ENCODE results near the gene CARD11.

Gene CARD11

DNA sequence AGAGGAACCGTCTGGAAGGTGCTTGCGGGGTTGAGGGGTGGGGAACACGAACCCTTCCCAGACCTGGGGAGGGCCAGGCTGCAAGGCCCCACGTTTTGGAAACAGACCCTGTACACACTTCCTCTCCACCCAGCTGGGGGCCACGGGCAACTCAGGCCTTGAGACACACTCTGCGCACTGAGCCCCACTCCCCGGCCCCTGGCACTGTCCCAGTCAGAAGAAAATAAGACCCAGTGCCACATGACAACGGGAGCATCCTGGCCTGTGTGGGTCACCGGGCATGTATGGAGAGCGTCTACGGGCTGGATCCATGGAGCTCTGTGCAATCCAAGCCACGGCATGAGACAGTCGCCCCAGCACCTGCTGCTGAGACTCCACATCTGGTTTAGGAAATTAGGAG, 63.7 kb downstream of the CARD11 start:
- no peak for DNase-seq

DNA sequence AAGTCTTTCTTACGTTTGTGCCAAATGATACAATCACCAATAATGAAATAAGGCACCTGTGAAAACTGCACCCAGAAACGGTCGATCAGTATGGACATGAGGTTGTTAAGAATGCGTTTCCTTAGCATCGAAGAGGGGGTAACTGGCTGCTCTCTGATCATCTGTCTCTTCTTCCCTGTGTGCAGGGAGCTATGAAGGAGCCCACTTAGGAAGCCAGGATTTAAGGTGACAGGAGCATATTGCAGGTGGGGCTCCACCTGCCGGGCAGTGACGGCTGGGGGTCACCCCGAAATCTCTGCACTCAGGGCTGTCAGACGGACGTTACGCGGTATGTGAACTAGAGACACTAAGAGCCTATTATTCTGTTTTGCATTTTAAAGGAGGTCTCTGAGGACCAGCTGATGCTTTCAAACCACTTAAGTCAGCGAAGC, 64.5 kb downstream of the CARD11 start:
- DNase-seq: no peak

DNA sequence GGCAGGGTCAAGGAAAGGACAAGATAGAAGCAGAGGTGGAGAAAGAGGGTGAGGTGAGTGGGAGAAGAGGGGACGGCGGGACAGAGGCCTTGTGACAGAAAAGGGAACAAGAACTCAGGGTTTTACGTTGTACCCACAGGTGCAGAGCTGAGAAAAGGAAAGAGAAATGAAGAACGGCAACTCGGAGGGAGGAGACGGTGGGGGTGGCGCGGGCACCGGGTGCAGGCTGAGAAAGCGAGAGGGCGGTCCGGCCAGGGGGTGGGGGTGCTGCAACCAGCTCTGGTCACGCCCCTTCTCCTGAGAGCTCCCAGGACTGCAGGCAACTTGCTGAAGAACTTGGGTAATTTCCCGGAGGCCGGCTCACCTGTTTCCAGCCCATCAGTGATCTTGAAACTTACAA, 65.3 kb downstream of the CARD11 start:
- no peak for DNase-seq

DNA sequence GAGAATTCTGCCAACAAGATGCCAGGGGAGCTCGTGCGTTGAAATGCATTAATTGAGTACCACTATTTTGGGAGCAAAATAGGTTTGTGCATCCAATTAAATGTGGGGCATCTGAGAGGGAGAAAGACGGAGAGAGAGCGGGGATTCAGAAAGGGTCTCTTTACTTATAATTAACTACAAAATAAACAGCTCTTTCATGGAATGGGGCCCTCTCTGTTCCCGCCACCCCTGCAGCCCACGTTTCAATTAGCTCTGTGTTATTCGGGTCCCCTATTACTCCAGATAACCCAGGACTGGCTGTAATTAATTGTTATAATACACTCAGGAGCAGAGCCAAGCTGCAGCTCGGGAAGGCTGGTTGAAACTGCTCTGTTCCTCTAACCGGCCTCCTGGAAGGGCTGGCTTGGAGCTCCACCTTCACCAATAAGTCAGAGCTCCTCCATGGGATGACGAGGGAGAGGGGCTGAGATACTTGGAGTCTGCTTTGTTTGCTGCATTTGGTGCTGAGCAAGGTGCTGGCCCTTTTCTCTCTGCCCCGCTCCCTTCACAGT, 67.8 kb downstream of the CARD11 start:
- DNase-seq: no peak

DNA sequence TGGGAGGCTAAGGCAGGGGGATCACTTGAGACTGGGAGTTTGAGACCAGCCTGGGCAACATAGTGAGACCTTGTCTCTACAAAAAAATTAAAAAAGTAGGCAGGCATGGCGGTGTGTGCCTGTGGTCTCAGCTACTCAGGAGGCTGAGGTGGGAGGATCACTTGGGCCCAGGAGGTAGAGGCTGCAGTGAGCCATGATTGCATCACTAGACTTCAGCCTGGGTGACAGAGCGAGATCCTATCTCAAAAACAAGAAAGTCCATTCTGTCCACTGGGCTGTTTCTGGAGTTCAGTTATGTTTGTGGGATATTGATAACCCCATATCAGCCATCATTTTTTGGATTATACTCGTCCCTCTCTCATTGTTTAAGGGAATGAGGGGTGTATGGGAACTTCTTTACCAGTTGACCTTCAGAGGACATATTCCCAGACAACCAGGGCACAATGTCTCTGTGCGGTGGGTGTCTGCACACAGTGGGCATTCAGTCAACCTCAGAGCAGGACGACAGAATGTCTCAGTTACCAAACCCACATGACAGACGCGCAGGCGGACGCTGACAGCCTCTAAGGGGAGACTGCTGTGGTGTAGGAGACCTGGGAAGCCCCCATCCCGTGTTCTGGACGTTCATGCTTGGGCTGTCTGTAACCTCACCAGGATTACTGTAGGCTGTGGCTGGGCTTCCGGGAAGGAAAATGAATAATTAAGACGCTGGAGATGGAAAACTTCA, 69.4 kb downstream of the CARD11 start:
- no peak for DNase-seq

DNA sequence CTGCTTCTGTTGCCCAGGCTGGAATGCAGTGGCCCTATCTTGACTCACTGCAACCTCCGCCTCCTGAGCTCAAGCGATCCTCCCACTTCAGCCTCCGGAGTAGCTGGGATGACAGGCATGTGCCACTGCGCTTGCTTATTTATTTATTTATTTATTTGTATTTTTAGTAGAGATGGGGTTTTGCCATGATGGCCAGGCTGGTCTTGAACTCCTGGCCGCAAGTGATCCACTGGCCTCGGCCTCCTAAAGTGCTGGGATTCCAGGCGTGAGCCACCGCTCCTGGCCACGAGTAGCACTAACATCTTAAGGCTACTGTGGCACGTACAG, 70.9 kb downstream of the CARD11 start:
- no peak for DNase-seq

DNA sequence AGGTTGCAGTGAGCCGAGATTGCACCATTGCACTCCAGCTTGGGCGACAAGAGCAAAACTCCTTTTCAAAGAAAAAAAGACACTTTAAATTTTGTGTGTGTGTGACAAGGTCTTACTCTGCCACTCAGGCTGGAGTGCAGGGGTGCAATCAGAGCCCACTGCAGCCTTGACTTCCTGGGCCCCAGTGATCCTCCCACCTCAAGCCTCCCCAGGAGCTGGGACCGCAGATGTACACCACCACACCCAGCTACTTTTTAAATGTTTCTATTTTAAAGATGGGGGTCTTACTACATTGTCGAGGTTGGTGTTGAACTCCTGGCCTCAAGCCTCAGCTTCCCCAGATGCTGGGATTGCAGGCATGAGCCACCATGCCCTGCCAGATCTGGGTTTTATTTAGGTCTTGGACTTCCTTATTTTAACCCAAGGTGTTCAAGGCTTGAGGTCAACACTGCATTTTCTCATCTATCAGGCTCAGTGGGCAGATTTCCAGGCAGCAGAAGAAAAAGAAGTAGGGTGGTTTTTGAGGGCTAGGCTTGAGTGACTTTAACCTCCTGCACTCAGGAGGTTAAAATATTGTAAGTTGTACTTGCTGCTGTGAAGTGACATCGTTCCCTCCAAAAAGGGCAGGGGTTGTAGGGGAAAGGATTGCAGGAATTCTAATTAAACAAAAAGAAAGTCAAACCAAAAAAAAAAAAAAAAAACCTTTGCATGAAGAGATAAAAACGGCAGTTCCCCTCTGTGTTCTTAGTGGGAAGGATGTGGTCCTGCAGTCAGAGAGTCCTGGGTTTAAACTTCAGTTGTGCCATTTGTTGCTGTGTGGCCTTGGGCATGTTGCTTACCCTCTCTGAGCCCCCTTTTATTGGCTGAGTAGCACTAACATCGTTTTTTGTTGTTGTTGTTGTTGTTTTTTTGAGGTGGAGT, 71.5 kb downstream of the CARD11 start:
- DNase-seq: no peak

DNA sequence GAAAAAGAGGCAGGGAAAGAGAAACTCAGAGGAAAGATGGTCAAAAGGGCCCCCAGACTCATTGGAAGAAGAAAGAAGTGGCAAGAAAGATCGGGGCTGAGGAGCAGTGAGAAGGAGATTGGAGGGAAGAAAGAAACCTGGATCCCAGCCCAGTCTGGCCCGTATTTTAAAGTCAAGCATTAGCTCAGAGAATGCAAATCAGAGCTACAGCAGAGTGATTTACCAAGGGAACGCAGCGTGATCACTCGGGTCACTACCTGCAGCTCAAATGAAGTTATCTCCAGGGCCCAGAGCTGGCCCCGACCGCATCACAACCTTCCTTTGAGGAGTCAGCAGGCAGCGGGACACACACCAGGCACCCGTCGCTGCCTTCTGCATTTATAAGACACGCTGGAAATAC, 72.8 kb downstream of the CARD11 start:
- no peak for DNase-seq

DNA sequence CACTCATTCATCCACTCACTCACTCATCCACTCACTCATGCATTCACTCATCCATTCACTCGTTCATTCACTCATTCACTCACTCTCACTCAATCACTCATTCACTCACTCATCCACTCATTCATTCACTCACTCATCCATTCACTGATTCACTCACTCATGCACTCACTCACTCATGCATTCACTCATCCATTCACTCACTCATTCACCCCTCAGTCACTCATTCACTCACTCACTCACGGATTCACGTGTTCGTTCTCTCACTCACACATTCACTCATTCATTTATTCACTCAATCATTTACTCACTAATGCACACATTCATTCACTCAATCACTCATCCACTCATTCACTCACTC, 73.4 kb downstream of the CARD11 start:
- no peak for DNase-seq

DNA sequence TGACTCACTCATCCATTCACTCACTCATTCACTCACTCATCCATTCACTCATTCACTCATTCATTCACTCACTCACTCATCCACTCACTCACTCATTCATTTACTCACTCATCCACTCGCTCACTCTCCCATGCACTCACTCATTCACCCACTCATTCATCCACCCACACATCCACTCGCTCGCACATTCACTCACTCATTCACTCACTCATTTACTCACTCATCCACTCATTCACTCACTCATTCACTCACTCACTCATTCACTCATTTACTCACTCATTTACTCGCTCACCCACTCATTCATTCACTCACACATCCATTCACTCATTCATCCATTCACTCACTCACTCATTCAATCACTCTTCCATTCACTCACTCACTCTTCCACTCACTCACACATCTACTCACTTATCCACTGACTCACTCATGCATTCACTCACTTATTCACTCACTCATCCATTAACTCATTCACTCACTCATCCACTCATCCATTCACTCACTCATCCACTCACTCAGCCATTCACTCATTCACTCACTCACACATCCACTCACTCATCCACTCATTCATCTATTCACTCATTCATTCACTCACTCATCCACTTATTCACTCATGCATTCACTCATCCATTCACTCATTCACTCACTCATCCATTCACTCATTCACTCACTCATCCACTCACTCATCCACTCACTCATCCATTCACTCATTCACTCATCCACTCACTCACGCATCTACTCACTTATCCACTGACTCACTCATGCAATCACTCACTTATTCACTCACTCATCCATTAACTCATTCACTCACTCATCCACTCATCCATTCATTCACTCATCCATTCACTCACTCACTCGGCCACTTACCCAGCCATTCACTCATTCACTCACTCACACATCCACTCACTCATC, 74.0 kb downstream of the CARD11 start:
- DNase-seq: no peak

DNA sequence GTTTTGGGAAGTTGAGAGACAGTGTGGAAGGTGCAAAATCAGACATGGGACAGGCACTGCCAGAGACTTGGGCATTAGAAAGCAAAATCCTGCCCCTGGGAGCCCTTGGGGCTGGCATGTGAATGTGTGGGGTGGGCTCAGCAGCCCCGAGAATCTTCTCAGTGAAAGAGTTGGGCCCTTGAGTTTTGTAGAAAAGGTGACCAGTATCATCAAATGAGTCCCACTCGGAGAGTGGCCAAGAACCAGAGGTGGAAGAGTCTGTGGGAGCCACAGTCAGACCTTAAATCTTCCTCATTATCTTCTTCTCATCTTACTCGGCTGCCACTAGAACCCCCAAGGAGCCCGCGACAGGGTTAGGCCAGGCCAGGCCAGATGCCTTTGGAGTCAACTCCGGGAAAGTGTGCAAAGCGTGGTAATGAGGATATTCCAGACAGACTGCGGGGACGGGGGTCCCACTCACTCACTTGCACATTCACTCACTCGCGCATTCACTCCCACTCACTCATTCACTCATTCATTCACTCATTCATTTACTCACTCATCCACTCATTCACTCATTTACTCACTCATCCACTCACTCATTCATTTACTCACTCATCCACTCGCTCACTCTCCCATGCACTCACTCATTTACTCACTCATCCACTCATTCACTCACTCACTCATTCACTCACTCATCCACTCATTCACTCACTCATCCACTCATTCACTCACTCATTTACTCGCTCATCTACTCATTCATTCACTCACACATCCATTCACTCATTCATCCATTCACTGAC, 74.9 kb downstream of the CARD11 start:
- DNase-seq: no peak

DNA sequence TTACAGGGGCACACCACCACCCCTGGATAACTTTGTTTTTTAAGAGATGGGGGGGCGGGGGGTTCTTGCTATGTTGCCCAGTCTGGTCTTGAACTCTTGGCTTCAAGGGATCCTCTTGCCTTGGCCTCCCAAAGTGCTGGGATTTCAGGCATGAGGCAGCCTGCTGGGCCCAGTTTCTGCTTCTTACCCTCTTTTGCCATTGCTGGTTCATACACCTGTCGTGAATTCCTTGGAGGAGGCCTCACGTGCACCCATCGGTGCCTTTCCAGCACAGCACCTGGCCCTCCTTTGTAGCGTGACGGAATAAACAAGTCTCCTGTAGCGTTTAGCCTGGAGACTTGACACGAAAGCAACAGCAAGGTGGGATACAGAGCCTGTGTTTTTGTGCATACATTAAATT, 75.5 kb downstream of the CARD11 start:
- DNase-seq: peak; percentile 43 to 72

DNA sequence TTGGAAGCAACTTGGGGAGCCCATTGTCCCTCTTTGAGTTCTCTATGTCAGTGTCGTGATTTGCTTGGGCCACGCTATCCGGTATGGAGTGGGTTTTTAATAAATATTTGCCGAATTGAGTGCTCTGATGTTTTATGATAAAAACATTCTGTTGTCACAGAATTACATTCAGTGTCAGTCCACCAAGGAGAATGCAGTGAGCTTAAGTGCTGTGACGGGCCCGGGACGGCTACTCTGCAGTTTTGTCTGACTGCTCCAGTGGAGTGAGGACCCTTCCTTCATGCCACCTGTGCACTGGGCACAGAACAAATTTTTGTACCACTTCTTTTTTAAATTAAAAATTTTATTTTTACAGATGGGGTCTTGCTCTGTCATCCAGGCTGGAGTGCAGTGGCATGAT, 76.0 kb downstream of the CARD11 start:
- DNase-seq: no peak

DNA sequence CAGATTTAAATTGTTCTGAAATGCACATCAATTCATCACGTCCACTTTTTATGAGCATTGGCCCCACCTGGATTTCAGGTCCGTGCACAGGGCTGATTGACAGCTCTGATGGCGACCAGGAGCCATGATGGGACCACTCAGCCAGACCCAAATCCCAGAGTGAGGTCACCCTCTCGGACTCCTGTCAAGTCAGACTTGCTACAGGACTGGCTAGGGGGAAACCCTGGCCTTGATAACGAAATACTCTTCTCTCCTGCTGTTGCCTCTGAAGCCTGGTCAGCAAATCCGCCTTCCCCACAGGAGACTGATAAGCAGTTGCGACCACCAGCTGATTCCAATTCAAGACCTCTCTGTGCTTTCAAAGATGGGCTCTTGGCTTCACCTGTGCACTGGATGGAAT, 76.4 kb downstream of the CARD11 start:
- DNase-seq: no peak

DNA sequence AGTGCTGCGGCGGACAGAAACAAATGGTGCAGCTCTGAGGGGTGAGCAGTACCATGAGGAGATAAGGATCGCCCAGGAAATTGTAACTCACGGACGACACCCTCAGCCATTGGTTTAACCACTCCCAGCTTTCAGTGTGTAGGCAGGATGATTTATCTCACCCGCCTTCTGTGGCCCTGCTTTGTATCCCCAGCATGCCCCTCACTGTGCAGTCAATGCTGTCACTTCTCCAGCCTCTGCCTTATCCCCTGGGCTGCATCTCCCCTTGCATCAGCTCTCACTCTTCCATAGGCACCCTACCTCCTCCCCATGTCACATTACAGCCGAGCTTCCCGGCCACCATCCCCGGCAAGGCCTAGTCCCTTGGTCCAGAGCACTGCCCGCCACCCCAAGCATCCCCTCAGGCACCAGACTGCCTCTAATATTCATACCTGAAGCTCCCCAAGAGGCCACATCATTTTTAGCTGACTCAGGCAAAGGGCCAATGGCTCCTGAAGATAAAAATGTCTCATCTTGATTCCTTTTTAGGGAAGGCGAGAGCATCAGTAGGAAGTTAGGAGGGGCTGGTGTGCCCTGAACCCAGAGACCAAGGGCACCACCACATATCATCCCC, 77.1 kb downstream of the CARD11 start:
- DNase-seq: no peak

DNA sequence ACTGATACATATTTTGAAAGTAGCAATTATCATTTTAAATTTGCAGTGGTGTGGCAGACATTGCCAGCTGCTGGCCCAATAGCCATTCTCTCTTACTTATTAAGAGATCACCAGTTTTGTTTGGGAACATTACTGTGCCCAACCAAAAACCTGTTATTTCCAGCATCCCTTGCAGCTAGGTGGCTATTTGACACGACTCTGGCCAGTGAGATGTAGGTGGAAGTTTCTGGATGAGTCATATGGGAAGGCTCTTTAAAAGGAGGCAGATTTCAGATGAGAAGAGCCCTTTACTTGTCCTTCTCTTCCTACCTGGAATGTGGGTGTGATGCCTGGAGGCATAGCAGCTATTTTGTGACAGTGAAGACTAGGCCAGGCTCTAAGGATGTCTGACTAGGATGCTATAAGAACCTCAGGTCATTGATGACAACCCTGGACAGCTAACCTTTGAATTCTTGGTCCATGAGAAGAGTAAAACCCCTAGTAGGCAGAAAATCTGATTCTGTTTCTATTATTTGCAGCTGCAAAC, 77.9 kb downstream of the CARD11 start:
- no peak for DNase-seq

DNA sequence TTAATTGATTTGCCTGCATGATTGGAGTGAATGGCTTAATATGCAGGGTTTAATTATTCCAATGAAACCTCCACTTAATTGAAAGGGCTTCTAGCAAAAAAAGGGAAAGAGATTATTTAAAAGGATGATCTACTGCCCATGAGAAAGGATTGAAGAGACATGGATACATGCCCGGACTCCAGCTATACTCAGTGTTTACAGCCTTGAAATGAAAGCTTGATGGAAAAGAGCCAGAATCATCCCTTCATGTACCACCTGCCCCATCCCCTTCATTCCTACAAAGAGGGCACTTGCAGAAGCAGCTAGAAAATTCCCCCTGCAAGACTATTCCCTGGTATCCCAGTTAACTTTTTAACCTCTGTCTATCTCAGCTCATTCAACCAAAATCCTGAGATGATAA, 78.4 kb downstream of the CARD11 start:
- DNase-seq: no peak

DNA sequence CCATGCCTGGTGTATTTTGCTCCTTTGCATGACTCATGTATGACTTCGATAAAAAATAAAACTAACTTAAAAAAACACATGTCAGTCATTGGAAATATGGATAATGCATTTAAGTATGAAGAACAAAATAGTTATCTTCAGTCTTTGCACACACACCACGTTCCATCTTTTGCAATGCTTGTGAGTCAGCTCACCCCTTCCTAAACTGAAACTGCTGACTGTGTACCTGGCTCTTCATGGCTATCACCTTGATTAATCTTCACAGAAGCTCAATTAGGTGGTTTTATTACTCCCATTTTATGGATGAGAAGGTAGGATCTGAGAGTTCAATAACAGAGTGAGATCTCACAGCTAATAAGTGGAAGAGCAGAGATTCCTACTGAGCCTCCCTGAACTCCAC, 79.5 kb downstream of the CARD11 start:
- DNase-seq: no peak

DNA sequence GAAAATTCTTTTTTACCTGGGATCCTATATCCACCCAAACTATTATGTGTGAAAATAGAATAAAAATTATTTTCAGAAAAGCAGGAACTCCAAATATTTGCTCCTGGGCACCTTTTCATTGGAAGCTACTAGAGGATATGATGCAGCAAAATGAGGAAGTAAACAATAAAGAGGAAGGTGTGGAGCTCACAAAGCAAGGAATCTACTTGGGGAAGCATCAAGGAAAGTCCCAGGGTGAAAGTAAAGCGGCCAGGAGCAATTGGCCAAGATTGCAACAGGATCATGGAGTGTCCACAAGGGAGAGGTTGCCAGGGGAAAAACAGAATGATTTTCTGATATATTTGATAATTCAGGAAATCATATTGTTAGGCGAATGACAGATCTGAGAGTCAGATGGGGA, 80.8 kb downstream of the CARD11 start:
- DNase-seq: no peak

DNA sequence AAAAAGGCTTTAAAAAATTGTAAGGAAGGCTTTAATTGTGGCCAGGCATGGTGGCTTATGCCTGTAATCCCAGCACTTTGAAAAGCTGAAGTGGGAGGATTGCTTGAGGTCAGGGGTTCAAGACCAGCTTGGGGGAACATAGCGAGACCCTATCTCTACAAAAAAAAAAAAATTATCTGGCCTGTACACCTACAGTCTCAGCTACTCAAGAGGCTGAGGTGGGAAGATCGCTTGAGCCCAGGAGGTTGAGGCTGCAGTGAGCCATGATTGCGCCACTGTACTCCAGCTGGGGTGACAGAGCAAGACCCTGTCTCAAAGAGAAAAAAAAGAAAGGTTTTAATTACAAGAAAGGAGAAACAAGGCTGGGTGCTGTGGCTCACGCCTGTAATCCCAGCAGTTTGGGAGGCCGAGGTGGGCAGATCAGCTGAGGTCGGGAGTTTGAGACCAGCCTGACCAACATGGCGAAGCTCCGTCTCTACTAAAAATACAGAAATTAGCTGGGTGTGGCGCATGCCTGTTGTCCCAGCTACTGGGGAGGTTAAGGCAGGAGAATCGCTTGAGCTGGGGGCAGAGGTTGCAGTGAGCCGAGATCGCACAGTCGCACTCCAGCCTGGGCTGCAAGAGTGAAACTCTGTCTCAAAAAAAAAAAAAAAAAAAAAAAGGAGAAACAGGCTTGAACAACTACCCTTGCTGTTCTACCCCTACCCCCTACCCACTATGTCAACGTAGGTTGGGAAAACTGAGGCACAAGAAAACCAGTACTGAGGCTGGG, 83.7 kb downstream of the CARD11 start:
- DNase-seq: no peak
